Activated naive CD8-positive, alpha-beta T cell (primary cell): ENCODE measurements around the gene CDC42BPG.
"Not testable (repeated sequence)": the region's sequence is repeated elsewhere in the genome, so short reads cannot be mapped to it uniquely, and the experiment has no call there.

Experiments
- H3K27ac Mint-ChIP-seq: one replicate; pipeline ENCODE4 v1.8.0; 2021; ENCODE audit warnings: mixed read lengths
- H3K27me3 Mint-ChIP-seq: one replicate; pipeline ENCODE4 v1.8.0; 2021; ENCODE audit warnings: mixed read lengths
- H3K36me3 Mint-ChIP-seq: one replicate; pipeline ENCODE4 v1.8.0; 2021; ENCODE audit warnings: mixed read lengths
- H3K4me1 Mint-ChIP-seq: one replicate; pipeline ENCODE4 v1.8.0; 2021; ENCODE audit warnings: low read depth, mixed read lengths
- H3K4me3 Mint-ChIP-seq: one replicate; pipeline ENCODE4 v1.8.0; 2021; ENCODE audit warnings: mild to moderate bottlenecking, mixed read lengths
- H3K9me3 Mint-ChIP-seq: one replicate; pipeline ENCODE4 v1.8.0; 2021; ENCODE audit warnings: low read depth, mixed read lengths

Gene CDC42BPG

DNA sequence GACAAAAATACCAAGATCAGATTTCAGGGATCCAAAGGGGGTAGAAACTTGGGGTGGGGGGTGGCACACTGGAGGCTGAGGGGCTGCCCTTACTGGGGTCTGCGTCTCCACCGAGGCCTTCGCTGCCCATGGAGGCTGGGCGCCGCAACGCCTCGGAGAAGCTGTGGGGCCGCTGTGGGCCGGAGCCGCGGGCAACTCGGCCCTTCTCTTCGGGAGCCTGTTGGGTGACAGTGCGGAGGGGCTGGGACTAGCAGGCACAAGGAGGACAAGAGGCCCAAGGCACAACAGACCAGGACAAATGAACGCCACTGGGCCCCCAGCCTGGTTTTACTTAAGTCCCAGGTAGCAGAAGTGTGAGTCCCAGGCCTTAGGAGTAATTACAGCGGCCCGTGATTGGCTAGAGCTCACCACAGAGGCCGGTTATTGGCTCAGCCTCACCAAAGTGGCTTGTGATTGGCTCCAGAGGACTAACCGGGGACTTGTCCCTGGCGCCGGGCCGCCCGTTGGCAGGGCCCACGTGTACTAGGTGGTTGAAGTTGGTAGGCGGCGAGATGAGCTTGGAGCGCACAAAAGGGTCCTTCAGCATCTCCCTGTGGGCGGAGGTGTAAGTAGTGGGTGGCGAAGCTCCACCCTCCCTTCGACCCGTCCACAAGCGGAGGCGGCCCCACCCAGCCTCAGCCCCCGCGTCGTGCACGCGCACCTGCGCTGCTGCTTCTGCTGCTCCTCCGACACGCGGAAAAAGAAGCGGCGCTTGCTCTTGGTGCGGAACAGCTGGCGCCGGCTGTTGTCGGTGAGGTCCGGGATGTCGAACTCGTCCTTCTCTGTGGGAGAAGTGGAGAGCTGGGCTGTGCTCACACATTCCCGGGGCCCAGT is 17.6 kb downstream of the CDC42BPG start:
- H3K4me3 Mint-ChIP-seq: no peak overlapping the region
- H3K27me3 Mint-ChIP-seq: no peaks in the 10 kb centered on the region
- no peaks in the 10 kb centered on the region for H3K4me1 Mint-ChIP-seq
- H3K9me3 Mint-ChIP-seq: no peaks in the 10 kb centered on the region
- peaks cover 7% of the 10 kb centered on the region for H3K36me3 Mint-ChIP-seq
- H3K27ac Mint-ChIP-seq: no peak overlapping the region

DNA sequence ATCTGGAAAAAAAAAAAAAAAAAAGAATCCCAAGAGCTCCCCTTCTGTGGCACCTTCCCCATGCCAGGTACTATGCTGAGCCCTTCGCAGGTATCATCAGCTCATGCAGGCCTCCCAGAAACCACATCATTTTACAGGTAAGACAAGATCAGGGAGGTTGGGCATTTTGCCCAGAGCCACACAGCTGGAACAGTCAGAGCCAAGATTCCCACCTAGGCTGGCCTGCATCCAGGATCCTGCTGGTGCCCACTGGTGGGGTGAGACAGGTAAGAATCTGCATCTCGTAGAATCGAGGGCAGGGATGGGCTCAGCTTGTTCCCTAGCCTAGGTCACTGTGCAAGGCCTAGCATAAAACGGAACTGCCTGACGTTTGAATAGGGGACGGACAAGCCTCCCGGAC is 18.4 kb downstream of the CDC42BPG start:
- no peak overlapping the region for H3K4me3 Mint-ChIP-seq
- H3K27me3 Mint-ChIP-seq: no peaks in the 10 kb centered on the region
- H3K36me3 Mint-ChIP-seq: peaks cover 7% of the 10 kb centered on the region
- H3K9me3 Mint-ChIP-seq: no peaks in the 10 kb centered on the region
- no peaks in the 10 kb centered on the region for H3K4me1 Mint-ChIP-seq
- H3K27ac Mint-ChIP-seq: no peak overlapping the region

DNA sequence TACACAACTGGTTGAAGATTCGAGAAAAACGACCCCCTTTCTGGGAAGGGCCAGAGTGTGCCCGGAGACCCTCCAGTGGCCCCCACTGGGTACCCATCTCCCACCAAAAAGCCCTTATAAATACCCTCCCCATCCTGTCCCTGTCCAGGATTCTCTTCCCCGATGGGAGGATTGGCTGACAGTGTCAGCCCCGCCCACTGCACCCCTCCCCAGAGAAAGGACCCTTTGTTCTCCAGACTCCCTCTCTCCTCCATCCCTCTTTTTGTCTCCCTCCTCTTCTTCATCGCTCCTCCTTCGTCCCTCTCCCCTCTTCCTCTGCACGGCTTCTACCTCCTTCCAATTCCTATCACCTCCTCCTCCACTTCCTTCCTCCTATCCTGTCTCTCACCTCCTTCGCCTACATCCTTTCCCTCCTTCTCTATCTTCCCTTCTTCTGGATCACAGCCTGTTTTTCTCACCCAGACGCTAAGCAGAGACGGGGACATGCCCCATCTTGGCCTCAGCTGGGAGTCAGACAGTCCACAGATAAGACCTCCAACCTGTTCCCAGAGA is 20.8 kb downstream of the CDC42BPG start:
- Mint-ChIP-seq H3K4me1 (no peaks in the 10 kb centered on the region), H3K4me3 (no peak overlapping the region), H3K27ac (no peak overlapping the region), H3K36me3 (peaks cover 7% of the 10 kb centered on the region), H3K27me3 (no peaks in the 10 kb centered on the region), H3K9me3 (no peaks in the 10 kb centered on the region)

DNA sequence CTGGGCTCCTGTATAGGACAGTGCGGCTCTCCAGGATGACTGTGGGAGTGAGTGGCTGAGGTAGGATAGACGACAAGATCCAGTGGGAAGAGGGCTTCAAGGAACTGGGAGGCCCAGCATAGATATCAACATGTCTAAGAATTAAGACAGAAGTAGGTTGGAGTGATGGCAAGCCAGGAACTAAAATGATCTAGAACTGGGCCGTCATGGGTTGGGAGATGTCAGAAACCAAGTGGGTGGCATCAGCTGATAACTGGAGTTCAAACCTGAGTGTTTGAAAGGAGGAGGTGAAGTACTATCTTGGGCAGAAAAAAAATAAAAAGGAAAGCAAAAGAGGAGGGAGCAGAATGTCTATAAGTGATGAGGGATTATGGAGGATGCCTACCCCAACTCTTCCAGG is 27.0 kb downstream of the CDC42BPG start:
- H3K27me3 Mint-ChIP-seq: no peaks in the 10 kb centered on the region
- H3K9me3 Mint-ChIP-seq: no peaks in the 10 kb centered on the region
- H3K4me3 Mint-ChIP-seq: no peak overlapping the region
- no peak overlapping the region for H3K27ac Mint-ChIP-seq
- no peaks in the 10 kb centered on the region for H3K36me3 Mint-ChIP-seq
- no peaks in the 10 kb centered on the region for H3K4me1 Mint-ChIP-seq

DNA sequence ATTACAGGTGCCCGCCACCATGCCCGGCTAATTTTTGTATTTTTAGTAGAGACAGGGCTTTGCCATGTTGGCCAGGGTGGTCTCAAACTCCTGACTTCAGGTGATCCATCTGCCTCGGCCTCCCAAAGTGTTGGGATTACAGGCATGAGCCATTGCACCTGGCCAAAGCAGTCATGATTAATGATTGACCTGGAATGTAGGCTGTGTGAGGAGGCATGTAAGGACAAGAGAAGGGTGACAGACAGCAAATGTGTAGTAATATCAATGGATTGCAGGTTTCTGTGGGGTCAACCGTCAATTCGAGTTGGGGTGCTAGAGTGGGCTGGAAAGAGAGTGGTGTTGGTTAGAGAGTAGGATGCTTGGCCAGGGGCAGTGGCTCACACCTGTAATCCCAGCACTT is 29.0 kb downstream of the CDC42BPG start:
- H3K27ac Mint-ChIP-seq: not testable (repeated sequence)

DNA sequence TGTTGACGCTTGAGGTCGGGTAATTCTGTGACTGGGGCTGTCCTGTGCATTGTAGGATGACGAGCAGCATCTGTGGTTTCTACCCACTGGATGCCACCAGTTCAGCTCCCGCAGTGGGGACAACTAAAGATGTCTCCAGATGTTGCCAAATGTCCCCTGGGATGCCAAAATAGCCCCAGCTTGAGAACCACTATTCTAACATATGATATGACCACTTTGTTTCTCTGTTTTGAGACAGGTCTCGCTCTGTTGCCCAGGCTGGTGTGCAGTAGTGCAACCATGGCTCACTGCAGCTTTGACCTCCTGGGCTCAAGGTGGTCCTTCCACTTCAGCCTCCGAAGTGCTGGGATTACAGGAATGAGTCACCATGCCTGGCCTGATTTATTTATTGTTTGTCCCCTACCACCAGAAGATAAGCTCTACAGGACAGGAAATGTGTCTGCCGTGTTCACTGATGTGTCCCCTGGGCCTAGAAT is 29.7 kb downstream of the CDC42BPG start:
- Mint-ChIP-seq H3K4me3 (no peak overlapping the region), H3K27me3 (no peaks in the 10 kb centered on the region), H3K36me3 (no peaks in the 10 kb centered on the region), H3K27ac (no peak overlapping the region), H3K9me3 (no peaks in the 10 kb centered on the region), H3K4me1 (peaks cover 7% of the 10 kb centered on the region)

More for the DNA sequence above, 29.0 kb downstream of the CDC42BPG start:
- H3K36me3 Mint-ChIP-seq, H3K4me1 Mint-ChIP-seq, H3K27me3 Mint-ChIP-seq, H3K4me3 Mint-ChIP-seq, H3K9me3 Mint-ChIP-seq: not testable (repeated sequence)

DNA sequence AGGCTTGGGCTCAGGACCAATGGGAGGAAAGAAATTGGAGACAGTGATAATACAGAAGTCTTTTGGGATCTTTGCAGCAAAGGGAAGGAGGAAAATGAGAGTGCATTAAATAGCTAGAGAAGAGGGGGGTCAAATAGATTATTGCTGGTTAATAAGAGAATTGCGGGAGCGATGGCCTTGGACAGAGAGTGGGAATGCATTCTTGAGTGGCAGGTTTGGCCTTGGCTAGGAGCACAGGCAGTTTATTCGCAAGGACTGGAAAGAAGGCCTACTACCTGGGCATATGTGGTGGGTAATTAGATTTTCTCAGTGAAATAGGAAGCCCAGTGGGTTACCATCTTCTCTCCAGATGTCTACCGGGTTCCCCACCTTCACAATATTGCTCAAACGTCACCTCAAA is 30.6 kb downstream of the CDC42BPG start:
- Mint-ChIP-seq H3K9me3 (no peaks in the 10 kb centered on the region), H3K4me1 (peaks cover 13% of the 10 kb centered on the region), H3K27me3 (no peaks in the 10 kb centered on the region), H3K36me3 (no peaks in the 10 kb centered on the region), H3K27ac (no peak overlapping the region), H3K4me3 (no peak overlapping the region)

DNA sequence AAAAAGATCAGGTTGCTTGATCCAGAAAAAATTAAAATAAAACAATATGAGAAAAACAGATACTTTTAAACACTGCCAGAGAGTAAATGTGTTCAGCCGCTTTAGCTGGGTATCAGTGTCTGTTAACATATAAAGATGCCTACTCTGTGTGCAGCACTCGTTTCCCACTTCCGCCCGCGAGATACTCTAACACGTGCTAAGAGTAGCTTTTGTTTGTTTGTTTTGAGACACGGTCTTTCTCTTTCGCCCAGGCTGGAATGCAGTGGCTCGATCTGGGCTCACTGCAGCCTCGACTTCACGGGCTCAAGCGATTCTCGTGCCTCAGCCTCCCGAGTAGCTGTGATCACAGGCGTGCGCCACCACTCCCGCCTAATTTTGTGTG is 33.6 kb downstream of the CDC42BPG start:
- H3K27me3 Mint-ChIP-seq: no peaks in the 10 kb centered on the region
- H3K36me3 Mint-ChIP-seq: peaks cover 4% of the 10 kb centered on the region
- H3K9me3 Mint-ChIP-seq: no peaks in the 10 kb centered on the region
- H3K4me3 Mint-ChIP-seq: peak overlapping the region; percentile 94
- H3K27ac Mint-ChIP-seq: peak overlapping the region; percentile 91
- peaks cover 27% of the 10 kb centered on the region for H3K4me1 Mint-ChIP-seq

DNA sequence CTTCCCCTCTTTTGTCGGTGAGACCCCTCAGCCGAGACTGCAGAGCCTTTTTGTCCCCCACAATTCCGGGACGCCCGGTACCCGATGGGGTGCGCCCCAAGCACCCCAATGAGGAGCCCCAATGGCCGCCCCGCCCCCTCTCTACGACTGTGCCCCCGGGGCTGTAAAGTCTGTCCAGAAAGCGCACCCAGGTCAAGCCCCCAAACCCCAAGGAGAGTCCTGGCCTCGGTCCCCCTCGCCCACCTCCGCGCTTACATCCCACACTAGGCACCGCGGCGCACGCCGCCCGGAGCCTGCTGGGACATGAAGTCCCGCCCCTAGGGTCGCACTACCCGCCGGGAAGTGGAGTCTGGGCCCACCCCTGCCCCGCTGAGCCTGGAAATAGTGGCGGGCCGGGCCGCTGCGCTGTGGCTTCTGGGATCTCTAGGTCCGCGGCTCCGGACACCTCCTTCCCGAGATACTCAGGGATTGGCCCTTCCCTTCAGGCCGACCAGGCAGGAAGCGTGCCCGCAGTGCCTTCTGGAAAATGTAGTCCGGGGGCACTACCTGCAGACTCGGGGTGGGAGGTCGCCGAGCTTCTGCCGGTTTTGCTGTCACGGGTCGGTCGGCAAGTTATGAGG is 34.1 kb downstream of the CDC42BPG start, which contains the start of gene MEN1:
TSS of gene MEN1 (minus strand) at position 281 of the 620 bp plus-strand sequence. CDS start 442 bp downstream, outside the sequence.
- no peaks in the 10 kb centered on the region for H3K27me3 Mint-ChIP-seq
- H3K36me3 Mint-ChIP-seq: peaks cover 4% of the 10 kb centered on the region
- H3K4me1 Mint-ChIP-seq: peaks cover 27% of the 10 kb centered on the region
- H3K4me3 Mint-ChIP-seq: peak within 1 kb of the TSS; percentile 94
- H3K9me3 Mint-ChIP-seq: no peaks in the 10 kb centered on the region
- H3K27ac Mint-ChIP-seq: peak within 1 kb of the TSS; percentile 91

DNA sequence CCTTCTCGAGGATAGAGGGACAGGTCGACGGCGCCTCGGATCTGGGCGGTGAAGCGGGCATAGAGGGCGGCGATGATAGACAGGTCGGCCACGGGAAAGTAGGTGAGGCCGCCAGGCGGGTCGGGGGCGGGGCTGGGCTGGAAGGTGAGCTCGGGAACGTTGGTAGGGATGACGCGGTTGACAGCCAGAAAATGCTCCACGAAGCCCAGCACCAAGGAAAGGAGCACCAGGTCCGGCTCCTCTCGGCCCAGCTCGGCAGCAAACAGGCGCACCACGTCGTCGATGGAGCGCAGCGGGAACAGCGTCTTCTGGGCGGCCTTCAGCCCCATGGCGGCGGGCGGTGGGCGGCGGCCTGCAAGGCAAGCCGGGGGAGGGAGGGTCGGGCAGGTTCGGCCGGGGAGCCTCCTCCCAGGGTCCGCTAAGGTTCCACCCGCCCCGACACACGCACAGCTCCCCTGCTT is 34.6 kb downstream of the CDC42BPG start:
- Mint-ChIP-seq H3K4me1 (peaks cover 27% of the 10 kb centered on the region), H3K27ac (peak overlapping the region; percentile 91), H3K27me3 (no peaks in the 10 kb centered on the region), H3K4me3 (peak overlapping the region; percentile 94), H3K36me3 (peaks cover 4% of the 10 kb centered on the region), H3K9me3 (no peaks in the 10 kb centered on the region)

DNA sequence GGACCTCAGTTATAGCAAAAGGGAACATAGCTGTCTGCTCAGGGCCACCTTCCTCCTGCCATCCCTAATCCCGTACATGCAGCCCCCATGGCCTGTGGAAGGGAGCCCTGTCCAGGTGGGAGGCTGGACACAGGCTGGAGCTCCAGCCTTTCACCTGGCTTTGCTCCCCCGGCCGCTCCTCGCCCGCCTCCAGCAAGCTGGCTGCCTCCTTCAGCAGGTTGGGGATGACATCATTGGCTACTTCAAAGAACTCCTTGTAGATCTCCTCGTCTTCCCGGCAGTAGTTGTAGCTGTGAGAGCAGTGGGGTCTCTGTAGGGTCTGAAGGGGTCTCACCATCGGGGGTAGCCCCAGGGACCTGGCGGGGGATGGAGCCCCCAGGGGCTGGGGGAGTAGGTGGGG is 39.0 kb downstream of the CDC42BPG start:
- Mint-ChIP-seq H3K36me3 (peaks cover 4% of the 10 kb centered on the region), H3K4me1 (peaks cover 39% of the 10 kb centered on the region)

DNA sequence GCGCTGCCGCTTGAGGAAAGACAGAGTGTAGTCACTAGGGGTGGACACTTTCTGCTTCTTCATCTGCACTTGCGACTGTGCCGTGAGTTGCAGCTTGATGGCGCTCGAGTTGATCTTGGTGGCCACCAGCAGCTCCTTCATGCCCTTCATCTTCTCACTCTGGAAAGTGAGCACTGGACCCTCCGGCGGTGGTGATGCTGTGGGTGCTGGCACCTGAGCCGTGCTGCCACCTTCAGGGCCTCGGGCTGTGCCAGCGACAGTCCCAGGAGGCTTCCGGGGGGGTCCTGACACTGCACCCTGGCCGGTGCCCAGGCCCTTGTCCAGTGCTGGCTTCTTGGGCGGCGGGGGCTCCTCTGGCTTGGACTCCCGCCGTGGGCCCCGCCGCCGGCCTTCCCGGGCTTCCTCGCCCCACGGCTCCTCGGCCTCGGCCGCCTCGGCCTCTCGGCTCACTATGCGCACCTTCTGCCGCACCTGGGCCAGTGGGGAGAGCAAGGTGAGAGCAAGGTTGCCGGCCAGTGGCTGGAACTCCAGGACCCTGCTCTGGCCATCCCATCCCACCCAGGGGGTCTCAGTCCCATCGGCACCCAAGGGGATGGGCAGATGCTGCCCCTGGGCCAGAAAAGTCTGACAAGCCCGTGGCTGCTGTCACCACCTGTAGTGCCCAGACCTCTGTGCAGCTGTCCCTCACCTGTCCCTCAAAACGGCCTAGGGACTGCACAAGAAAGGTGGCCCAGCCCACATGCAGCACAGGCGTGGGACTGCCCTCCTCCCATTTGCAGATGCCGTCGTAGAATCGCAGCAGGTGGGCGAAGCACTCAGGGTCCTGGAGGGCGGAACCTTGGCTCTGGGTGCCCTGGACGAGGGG is 39.9 kb downstream of the CDC42BPG start:
- H3K9me3 Mint-ChIP-seq: no peaks in the 10 kb centered on the region
- no peak overlapping the region for H3K27ac Mint-ChIP-seq
- peaks cover 4% of the 10 kb centered on the region for H3K36me3 Mint-ChIP-seq
- no peaks in the 10 kb centered on the region for H3K27me3 Mint-ChIP-seq
- H3K4me3 Mint-ChIP-seq: peak overlapping the region; percentile 89
- peaks cover 37% of the 10 kb centered on the region for H3K4me1 Mint-ChIP-seq

More for the DNA sequence above, 39.0 kb downstream of the CDC42BPG start:
- Mint-ChIP-seq H3K4me3 (peak overlapping the region; percentile 22), H3K9me3 (no peaks in the 10 kb centered on the region), H3K27me3 (no peaks in the 10 kb centered on the region), H3K27ac (no peak overlapping the region)

DNA sequence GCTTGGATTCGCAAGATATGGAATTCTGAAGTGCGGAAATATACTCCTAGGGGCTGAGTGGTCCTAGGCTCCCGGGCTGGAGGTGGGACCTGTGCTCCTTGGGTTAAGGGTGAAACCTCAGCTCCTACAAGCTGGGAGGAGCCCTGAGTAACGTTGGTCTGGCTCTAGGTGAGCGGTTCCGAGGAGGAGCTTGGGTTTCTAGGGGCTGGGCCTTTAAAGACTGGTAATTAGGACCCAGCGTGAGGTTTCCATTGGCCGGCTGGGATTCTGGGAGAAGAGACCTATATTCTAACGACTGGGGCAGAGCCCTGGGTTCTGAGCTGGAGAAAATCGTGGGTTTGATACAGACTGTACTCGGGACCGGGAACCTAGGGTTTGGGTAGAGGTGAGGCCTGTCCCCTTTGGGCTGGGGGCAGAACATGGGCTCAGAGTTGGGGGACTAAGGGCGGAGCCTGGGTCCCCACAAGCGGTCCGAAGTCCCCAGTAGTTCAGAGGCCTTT is 40.6 kb downstream of the CDC42BPG start:
- H3K9me3 Mint-ChIP-seq: no peaks in the 10 kb centered on the region
- H3K4me1 Mint-ChIP-seq: peaks cover 34% of the 10 kb centered on the region
- no peaks in the 10 kb centered on the region for H3K27me3 Mint-ChIP-seq
- H3K4me3 Mint-ChIP-seq: peak overlapping the region; percentile 89
- H3K27ac Mint-ChIP-seq: peak overlapping the region; percentile 89
- peaks cover 4% of the 10 kb centered on the region for H3K36me3 Mint-ChIP-seq

DNA sequence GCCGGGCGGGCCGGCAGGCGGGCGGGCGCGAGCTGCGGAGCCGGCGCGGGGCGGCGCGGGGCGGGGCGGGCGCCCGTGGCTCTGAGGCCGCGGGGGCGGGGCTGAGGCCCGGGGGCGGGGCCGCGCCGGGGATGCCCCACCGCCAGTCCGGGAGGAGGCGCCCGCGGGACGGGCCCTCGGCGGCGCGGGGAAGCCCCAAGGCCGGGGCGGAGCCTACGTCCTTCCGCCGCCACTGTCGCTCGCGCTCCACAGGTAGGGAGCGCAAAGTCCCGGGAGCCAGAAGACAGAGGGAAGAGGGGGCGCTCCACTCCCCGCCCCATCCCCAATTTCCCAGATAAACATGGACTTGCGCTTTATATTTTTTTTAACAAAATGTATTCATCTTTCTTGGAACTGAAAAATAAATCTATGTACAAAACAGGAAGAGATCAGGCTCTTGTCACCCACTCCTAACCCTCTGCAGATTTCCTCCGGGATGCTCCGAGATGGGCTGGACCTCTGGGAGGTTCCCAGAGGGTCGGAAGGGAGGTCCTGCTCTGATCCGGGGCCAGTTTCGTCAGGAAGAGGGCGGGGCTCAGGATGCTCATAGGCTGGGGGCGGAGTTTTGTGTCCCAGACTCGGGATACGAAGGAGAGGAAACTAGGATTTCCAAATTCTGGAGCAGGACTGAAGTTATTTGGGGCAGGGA is 41.2 kb downstream of the CDC42BPG start, which contains the start of gene MAP4K2:
TSS of gene MAP4K2 (minus strand) at position 57 of the 688 bp plus-strand sequence. CDS start 65 bp downstream, outside the sequence.
- peak within 1 kb of the TSS; percentile 89 for H3K27ac Mint-ChIP-seq
- no peaks in the 10 kb centered on the region for H3K9me3 Mint-ChIP-seq
- peaks cover 35% of the 10 kb centered on the region for H3K4me1 Mint-ChIP-seq
- peak within 1 kb of the TSS; percentile 89 for H3K4me3 Mint-ChIP-seq
- H3K27me3 Mint-ChIP-seq: no peaks in the 10 kb centered on the region
- H3K36me3 Mint-ChIP-seq: peaks cover 4% of the 10 kb centered on the region
